Mucosa of gallbladder (tissue), 1 donor: ENCODE measurements around the gene PRXL2B. TPM values are rescaled to one million over a fixed set of nuclear protein-coding genes. Genes with fewer than 3 reads are reported as not detected.
"Not testable (repeated sequence)": the region's sequence is repeated elsewhere in the genome, so short reads cannot be mapped to it uniquely, and the experiment has no call there.

Experiments
- DNase-seq: peaks from one replicate; pipeline ENCODE4 v3.0.0-alpha.2; 2020; ENCODE audit warnings: low spot score
- total RNA-seq: library from RNA; stranded (reverse); gene quantifications from one replicate; pipeline ENCODE4 v1.2.1, GENCODE V29; 2021
- donor health status: DM: no; HTN: no; CAD: no.

The PRXL2B gene
- total RNA-seq, 1 donor from 2014 or later: 133 TPM

DNA sequence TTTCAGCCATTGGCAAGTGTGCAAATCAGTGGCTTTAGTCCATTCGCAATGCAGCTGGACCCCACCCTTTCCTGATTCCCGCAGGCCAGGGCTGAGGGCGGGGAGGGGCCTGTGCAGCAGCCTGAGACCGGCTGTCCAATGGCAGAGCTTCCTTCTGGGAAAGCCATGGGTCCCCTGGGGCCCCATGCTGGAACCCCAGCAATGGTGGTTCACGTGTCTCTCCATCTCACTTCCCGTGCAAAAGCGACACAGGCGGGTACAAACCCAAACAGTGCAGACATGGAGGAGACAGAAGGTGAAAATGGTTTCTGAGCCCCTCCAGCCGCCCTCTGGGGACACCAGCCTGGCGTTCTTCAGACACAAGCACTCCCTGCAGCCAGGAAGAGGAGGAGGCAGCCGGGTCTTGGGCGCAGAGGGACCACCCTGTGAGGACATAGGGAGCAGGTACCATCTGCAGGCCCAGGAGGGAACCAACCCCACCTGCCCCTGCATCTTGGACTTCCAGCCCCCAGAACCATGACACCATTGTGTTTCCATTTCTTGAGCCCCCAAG lies 36.2 kb upstream of the PRXL2B start:
- DNase-seq: not testable (repeated sequence)

DNA sequence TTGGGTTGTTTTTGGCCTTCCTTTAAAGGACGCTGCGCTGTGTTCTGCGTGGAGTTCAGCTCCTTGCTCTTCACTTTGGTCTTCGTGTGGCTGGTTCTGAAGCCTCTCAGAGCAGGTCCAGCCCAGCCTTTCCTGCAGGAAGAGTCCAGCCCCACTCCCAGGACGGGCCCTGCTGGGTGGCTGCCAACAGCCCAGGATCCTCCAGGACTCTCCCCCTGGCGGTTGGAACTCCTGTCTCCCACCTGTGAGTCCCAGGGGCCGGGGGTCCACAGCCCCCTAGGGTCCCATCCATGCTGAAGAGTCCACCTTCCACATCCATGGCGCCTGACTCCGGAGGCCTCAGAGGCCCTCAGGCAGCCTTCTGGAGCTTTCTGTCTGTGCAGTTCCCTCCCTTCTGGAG lies 35.0 kb upstream of the PRXL2B start:
- DNase-seq: not testable (repeated sequence)

DNA sequence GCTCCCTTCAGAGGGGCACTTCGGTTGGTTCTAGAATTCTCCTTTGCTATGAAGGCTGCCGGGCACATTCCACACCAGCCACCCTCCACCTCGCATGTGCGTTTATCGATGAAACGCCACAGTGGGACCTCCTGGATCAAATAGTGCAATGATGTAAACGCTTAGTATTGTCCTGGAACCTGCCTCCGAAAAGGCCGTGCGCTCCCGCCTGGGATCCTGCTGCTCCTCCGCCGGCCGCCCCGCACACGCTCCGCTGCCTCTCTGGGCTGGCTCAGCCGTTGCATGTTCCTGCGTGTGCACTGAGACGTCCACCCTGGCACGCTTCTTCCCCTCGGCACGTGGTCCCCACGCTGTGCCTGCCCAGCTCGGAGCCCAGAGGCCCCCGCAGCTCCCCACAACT lies 34.4 kb upstream of the PRXL2B start:
- no peak for DNase-seq

DNA sequence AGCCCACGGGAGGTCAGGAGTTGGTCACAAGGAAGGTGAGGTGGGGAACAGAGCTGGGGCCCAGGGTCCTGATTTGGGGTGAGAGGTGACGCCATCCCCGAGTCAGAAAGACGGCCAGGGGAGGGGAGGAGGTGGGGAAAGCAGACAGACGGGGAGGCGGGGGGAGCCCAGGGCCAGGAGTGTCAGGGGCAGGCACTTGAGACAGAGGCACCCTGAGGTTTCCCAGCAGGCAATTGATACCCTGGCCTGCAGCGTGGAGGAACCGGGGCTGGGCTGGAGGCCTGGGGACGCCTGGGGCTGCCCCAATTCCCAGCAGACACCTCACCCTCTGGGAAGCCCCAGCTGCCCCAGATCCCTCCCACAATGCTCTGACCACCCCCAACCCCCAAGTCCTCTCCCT lies 33.5 kb upstream of the PRXL2B start:
- not testable (repeated sequence) for DNase-seq

DNA sequence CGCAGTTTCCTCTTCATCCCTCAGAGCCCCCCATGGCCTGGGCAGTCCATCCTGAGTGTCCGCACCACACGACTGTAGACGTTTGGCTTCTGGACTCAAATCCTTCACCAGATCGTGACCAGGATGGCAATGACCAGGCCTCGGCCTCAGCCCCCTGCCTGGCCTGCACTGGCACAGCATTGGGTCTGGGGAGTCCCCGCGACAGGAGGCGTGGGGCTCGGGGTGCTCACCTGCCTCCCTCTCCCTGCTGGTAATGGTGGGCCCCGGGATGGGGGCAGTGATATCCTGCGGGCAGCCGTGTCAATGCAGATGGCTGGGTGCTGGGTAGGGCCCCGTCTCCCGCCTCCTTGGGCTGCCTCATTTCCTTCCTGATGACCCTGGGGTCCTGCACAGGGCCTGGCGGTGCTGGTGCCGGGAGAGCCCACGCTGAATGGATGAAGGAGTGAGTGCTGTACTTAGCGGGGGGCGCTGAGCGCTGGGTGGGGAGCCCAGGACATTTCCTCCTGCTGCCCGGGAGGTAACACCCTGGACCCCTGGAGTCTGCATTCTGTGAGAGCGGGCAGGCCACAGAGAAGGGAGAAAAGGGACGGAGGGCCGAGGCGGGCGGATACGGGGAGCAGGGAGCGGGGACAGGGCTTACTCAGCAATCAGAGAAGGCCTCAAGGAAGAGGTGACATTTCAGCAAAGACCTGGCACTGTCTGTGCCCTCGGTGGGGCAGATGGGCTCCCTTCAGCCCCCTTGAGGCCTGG lies 32.5 kb upstream of the PRXL2B start:
- no peak for DNase-seq

DNA sequence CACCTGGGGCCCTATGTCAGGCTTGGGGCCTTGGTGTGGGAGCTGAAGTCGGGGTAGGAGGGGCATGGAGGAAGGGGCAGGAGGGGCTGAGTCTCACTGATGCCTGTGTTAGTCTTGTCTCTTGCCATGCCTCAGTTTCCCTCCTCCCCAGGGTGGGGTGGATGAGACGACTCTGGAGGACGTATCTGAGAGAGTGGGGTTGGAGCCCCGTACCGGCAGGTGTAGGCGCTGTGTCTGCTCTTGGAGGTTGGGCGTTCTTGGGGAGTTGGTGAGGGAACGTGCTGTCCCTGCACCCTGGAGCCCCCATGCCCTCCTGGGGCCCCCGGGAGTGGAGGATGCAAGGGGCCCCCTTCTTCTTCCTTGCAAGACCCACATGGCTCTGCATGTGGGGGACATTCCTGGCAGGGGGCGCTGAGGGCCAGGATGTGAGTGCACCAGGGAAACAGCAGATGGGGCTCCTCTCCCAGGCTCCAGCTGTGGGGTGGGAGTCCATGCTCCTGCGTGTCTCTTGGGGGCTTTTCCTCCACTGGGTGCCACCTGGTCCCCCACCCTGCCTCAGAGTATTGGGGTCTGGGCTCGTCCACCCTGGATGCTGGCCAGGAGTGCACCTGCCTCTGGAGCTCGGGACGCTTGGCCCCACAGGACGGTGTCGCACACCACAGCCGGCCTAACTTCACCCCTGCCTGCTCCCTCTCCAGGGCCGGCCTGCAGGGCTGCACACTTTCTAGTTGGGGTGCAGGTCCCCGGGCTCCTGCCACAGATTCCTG lies 31.8 kb upstream of the PRXL2B start:
- peak; percentile 33 for DNase-seq

DNA sequence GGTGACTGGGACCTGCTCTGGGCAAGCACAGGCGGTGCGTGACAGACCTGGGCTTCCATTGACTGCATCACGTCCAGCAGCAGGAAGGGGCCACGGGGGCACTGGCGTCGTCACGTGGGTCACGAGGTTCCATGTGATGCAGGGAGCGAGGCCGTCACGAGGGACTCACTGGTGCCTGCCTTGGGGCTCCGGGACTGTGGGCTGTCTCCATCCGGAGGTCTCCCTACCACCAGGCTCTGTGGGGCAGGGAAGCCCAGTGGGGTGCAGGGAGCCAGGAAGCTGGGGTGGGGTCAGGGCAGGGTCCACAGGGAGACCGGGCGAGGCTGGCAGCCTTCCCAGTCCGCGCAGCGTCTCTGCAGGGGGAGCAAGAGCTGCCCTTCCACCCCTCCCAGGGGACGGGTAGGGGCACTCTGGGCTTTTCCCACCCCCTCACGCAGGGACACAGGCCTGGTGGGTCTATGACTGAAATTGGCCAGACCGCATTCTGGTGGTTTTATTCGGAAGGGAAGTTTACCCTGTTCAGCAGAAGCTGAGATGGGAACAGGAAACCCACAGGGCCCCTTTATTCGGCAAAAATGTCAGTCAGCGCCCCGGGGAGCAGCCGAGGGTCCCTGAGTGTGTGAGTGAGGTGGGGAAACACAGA lies 30.8 kb upstream of the PRXL2B start:
- peak; percentile 93 for DNase-seq

DNA sequence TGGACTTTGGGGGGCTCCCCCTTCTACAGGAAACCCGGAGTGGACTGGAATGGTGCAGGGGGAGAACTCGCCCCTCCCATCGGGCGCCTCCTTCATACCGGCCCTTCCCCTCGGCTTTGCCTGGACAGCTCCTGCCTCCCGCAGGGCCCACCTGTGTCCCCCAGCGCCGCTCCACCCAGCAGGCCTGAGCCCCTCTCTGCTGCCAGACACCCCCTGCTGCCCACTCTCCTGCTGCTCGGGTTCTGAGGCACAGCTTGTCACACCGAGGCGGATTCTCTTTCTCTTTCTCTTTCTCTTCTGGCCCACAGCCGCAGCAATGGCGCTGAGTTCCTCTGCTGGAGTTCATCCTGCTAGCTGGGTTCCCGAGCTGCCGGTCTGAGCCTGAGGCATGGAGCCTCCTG lies 30.3 kb upstream of the PRXL2B start, which contains the start of gene TNFRSF14:
TSS of gene TNFRSF14 (plus strand) at position 95 of the 401 bp plus-strand sequence. CDS start at position 389, 294 bp downstream.
- peak; percentile 53 for DNase-seq

DNA sequence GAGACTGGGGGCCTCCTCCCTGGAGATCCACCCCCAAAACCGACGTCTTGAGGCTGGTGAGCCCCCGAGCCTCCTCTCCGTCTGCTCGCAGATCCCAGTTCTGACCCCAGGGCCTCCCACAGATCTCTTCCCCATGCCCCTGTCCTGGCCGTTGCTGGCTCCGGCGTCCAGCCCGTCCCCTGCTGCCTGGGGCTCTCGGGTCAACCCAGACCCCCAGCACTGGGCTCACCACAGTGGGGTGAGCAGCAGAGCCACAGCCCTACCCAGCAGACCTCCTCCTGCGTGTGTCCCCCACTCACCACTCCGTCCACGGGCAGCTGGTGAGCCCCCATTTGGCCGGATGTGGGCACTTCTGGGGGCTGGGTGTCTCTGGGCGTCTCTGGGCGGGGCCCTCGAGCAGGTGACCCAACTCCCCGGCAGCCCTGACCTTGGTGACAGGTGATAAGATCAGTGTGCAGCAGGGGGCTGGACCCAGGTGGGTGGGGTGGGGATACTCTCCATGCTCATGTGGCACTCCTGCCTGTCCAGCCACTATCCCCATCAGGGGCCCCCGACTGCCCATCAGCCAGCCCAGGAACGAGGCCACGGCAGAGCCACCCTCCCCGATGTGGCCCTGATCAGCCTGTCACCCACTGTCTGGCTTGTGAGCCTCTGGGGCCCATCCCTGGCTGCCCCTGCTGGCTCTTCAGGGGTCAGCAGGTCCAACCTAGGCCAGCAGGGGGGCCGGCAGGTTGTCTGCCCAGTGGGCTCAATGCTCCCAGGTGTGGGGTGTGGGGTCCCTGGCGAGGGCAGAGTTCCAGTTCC lies 29.7 kb upstream of the PRXL2B start:
- DNase-seq: no peak

DNA sequence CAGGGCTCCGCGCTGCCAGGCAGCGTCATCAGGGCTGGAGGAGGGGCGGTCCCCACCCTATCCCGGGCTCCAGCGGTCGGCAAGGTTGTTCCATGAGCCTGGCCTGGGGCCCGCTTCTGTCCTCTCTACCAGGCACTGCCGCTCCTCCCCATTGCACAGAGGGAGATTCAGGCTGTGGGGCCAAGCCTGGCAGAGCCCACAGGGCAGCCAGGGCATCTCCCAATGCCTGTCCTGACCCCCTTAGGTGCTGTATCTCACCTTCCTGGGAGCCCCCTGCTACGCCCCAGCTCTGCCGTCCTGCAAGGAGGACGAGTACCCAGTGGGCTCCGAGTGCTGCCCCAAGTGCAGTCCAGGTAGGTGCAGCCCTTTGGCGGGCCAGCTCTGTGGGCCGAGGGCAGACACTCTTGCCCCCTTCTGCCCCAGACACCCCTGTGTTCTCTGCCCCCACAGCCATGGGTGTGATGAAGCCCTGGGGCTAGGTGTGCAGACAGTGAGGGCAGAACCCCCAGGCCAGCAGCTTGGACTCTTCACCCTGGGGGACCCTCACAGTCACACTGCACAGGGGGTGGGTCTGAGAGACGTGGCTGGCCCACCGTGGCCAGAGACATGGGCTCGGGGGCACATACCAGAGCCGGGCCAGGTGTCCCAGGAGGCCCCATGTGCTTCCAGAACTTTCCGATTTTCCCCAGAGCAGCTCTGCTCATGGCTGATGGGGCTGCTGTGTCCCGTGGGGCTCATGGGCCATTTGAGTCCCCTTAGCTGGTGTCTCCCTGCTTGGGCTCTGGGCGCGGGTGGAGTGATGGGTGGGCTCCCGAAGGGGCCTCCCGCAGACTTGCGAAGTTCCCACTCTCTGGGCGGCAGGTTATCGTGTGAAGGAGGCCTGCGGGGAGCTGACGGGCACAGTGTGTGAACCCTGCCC lies 28.8 kb upstream of the PRXL2B start:
- peak; percentile 62 for DNase-seq

DNA sequence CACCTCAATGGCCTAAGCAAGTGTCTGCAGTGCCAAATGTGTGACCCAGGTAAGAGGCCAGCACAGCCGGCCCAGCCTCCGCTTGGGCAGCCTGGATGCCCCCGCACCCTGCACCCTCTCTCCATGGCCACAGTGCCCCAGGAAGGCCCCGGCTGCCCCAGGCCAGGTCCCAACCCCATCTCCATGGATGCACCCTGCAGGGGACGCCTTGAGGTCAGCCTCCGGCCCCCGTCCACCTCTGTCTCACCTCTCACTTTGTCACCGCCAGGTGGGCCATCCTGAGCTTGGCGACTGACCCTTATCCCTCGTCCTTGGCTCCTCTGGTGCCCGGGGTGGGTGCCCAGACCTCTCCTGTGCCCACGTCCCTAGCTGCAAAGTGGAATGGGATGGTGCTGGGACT lies 28.2 kb upstream of the PRXL2B start:
- DNase-seq: no peak

DNA sequence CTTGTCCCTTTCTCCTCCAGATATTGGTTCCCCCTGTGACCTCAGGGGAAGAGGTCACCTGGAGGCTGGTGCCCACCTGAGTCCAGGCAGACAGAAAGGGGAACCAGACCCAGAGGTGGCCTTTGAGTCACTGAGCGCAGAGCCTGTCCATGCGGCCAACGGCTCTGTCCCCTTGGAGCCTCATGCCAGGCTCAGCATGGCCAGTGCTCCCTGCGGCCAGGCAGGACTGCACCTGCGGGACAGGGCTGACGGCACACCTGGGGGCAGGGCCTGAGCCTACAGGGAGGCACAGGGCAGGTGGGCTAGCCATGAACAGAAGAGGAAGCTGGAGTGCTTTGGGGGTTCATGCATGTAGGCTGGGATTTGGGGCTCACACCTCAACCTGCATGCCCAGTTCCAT lies 27.7 kb upstream of the PRXL2B start:
- DNase-seq: no peak

DNA sequence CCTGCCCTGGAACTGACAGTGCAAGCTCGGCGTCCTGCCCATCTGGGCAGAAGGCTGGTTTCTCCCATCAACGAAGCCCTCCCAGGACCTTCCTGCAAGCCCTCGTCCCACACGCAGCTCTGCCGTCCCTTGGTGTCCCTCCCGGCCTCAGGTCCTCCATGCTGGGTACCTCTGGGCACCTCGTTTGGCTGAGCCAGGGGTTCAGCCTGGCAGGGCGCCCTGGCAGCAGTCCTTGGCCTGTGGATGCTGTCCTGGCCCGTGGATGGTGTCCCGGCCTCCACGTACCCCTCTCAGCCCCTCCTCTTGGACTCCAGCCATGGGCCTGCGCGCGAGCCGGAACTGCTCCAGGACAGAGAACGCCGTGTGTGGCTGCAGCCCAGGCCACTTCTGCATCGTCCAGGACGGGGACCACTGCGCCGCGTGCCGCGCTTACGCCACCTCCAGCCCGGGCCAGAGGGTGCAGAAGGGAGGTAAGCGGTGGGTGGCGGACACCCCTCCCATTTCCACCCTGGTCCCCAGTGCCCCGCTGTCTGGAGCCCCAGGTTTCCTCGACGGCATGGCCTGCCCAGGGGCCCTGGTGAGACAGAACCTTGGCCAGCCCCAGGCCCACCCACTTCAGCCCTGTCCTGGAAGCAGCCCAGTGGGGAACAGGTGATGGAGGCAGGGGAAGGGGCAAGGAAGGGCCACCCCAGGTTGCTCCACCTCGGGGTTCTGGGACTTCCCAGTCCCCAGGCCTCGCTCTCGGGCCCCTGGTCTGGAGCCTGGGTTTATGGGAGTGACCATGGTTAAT lies 26.9 kb upstream of the PRXL2B start:
- no peak for DNase-seq

DNA sequence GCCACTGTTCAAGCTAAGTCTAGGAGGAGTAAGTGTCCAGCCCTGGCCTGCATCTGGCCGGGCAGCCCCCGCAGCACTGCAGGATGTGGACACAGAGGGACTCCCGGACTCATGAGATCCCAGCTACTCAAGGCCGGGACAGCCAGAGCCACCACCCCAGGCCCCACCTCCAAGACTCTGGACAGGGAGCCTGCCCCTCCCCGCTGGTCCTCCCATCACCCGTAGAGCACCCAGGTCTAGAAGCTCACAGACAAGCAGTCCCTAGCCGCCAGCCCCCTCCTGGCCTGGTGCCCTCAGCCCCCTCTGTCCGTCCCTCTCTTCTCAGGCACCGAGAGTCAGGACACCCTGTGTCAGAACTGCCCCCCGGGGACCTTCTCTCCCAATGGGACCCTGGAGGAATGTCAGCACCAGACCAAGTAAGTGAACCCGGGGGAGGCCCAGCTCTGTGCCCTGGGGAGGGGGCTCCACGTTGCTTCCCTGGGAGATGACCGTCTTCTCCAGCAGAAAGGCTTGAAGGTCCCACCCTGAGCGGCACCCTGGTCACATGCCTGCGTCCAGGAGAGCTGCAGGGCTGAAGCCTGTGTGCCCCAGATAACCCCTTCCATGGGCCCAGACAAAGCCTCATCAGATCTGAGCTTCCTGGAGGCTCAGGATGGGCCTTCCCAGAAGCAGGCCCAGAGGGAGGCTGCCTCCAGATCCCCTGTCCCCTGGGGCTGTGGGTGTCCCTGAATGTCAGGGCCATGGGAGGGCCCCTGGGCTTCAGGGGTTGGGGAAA lies 26.1 kb upstream of the PRXL2B start:
- no peak for DNase-seq

DNA sequence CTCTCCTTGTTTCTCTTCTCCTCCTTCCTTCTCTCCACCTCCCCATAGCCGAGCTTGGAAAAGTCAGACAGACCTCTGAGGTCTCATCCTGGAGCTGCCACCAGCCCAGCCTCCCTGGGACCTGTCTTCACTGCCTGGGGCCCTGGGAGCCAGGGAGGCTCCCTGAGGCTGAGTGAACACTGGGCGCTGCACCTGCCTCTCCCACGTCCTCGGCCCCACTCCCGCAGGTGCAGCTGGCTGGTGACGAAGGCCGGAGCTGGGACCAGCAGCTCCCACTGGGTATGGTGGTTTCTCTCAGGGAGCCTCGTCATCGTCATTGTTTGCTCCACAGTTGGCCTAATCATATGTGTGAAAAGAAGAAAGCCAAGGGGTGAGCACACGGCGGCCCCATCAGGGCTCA lies 25.1 kb upstream of the PRXL2B start:
- no peak for DNase-seq

DNA sequence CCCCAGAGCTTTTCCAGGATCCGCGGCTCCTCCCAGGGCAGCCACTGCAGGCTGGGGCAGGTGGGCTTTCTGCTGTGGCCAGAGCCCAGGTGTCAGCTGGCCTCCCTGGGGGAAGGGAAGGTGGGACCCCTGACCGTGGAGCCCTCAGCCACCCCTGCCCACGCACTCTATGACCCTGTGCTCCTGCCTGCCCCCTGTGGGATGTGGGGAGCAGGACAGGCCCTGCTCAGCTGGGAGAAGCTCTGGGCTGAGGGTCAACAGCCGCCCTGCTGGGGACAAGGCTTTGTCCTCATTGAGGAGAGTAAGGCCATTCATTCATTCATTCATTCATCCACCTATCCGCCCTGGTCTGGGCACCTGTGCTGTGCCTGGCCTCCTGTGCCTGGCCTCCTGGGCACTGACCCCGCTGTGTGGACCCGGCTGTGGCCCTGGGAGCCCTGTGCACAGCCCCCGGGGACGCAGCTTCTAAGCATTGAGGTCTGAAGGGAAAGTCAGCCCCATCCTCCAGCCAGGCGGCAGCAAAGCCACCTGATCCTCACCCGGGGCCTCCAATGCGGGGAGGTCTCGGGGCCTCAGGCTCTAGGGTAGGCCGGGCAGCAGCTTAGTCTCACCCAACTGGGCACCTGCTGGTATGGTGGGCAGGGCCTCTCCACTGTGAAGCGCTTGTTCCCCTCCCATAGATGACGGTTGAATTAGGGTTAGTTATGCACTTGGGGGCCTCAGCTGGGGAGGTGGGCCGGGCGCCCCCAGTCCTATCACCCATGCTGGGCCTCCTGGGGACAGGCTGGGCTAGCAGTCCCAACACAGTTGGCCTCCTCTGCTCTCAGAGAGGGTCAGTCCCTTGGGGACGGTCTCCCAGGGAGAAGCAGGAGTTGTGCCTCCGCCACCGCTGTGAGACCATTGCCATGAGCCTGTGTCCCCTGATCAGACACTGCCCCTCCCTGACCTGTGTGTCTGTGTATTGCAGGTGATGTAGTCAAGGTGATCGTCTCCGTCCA lies 24.4 kb upstream of the PRXL2B start:
- no peak for DNase-seq

DNA sequence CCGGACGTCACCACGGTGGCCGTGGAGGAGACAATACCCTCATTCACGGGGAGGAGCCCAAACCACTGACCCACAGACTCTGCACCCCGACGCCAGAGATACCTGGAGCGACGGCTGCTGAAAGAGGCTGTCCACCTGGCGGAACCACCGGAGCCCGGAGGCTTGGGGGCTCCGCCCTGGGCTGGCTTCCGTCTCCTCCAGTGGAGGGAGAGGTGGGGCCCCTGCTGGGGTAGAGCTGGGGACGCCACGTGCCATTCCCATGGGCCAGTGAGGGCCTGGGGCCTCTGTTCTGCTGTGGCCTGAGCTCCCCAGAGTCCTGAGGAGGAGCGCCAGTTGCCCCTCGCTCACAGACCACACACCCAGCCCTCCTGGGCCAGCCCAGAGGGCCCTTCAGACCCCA lies 23.4 kb upstream of the PRXL2B start:
- no peak for DNase-seq
